GM18870 (cell line): Measurements from ENCODE around the gene PDYN.

Experiments used
- ATAC-seq: cut with Tn5 transposase; IDR thresholded peaks from one replicate; pipeline ENCODE4 v1.9.1; 2021; ENCODE audit warnings: moderate library complexity; ENCODE audit not compliant: unreplicated experiment

Gene PDYN

DNA sequence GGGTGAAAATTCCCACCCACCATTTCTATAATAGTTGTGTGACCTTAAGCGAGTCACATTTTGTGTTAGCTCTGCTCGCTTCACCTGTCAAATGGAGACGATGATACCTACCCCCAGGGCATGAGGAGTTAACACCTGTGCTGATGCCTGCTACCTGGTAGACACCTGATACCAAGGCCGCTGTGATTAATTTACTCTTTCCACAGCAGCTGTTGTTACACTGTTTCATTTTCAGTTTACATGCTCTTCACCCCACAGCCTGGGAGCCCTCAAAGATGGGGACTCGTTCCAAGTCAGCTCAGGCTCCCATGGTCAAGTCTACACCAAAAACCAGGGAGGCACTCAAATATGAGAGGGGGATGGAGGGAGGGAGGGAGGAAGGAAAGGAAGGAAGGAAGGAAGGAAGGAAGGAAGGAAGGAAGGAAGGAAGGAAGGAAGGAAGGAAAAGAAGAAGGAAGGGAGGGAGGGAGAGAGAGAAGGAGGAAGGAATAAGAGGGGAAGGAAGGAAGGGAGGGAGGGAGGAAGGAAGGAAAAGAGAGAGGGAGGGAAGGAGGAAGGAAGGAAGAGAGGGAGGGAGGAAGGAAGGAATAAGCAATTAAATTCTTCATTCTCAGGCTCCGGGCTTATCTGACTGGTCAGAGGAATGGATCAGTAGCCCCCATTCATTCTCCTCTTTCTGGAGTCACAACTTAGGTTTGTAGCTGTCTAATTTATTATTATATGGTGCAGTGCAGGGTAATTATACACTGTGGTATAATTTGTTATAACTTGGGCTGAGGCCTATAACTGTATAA is 40.9 kb downstream of the PDYN start:
- no peak for ATAC-seq

- ATAC-seq: no peak
These were observed 42.3 kb downstream of the PDYN start for GRCh38 chr20:1951436-1952115.

GRCh38 chr20:1950836-1951235 is 43.0 kb downstream of the PDYN start:
- ATAC-seq: no peak

- no peak for ATAC-seq
These were observed 44.3 kb downstream of the PDYN start for GRCh38 chr20:1949347-1950100.

DNA sequence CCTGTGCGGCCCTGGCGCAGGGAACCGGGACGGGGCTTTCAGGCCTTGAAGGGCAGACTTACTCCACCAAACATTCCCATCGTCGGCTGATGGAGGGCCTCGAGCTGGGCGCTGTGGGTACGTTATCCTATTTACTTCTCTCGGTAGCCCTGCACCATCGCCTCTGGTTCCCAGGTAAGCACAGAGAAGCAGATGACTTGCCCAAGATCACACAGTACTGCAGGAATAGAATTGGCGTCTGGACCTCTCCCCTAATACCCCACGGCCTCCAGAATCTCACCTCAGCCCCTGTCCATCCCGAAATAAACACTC is 46.4 kb downstream of the PDYN start:
- no peak for ATAC-seq

DNA sequence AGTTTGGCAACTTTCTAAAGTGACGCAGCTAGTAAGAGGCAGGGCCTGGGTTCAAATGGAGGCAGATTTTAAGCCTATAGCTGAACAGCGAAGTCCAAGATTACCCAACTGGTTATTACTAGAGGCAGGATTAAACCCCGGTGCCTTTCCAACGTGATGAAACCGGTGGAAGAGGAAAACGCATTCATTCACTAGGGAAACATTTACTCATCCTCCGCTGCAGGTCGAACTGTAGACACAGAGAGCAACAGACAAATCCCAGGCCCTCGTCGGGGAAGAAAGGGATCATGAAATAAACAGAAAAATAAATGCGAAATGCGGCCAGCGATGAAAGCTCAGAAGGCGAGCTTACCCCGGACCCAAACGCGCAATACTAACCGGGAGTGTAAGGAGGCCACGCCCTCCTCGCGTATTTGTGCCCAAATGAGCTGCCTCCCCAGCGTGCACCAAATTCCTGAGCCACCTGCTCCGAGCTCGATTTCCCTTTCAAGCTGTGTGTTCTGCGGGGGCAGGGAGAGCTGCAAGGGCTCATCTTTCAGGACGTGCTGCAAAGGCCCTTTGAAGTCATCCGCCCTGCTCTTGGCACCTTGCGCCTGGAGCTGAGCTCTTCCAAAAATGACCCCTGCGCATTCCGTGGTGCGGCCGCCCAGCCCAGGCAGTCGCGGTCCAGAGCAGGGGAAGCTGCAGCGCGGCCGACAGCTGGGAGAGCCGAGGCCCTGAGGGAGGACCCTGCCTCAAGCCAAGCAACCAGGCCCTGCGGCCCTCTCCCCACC is 46.9 kb downstream of the PDYN start:
- ATAC-seq: no peak

- ATAC-seq: no peak
These were observed 47.5 kb downstream of the PDYN start for GRCh38 chr20:1946442-1946761.

GRCh38 chr20:1945660-1946059 is 48.2 kb downstream of the PDYN start:
- ATAC-seq: no peak

GRCh38 chr20:1945134-1945618 is 48.7 kb downstream of the PDYN start:
- no peak for ATAC-seq

- ATAC-seq: no peak
These were observed 49.3 kb downstream of the PDYN start for GRCh38 chr20:1944345-1945091.

DNA sequence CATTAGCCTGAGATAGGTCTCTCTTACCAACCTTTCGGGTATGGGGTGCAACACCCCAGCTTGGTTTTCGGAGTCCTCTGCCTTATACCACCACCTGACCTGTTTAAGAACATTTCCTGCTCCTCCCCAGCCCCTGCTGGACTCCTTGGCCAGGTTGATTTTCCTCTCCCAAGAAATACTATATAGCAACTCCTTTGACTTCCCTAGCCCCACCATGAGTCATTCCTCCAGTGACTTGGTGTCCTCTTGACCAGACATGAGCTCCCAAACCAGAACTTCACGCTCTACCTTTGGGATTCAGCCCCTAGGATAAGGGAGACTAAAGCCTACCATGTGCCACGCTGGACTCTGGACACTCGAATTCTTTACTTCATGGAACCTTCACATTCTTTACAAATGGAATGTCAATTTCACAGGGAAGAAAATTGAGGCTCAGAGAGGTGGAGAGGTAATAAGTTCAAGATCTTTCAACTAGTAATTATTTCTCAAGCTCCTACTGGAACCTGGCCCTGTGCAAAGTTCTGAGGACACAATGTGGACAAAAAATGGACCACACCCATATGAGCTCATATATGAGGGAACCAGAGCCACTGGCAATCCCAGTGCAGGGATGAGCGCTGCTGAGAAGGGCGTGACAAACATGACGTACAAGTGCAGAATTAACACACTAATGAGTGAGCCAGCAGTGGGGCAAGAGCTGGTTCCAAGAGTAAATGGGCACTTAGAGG is 50.4 kb downstream of the PDYN start:
- ATAC-seq: no peak

- no peak for ATAC-seq
These were observed 51.2 kb downstream of the PDYN start for GRCh38 chr20:1942486-1943274.

GRCh38 chr20:1942061-1942460 is 51.8 kb downstream of the PDYN start:
- ATAC-seq: no peak

DNA sequence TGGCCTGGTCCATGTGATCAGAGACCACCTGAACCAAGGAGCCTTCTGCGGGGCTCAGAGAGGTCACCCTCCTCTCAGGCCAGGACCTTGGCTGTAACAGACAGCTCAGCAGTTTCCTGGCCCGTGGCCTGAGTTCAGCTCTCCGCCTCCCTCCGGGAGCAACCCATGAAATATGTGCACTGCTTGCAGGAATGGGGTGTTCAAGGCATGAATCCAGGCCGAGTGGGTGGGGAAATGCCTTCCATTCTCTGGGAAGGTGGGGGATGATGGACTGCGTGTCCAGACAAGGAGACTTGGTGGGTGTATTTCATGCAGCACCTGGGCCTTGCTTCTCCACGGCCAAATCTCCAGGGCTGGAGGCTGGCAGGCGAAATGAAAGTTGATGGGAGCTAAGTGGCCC is 52.6 kb downstream of the PDYN start:
- ATAC-seq: no peak

- no peak for ATAC-seq
These were observed 53.3 kb downstream of the PDYN start for GRCh38 chr20:1940581-1940980.

DNA sequence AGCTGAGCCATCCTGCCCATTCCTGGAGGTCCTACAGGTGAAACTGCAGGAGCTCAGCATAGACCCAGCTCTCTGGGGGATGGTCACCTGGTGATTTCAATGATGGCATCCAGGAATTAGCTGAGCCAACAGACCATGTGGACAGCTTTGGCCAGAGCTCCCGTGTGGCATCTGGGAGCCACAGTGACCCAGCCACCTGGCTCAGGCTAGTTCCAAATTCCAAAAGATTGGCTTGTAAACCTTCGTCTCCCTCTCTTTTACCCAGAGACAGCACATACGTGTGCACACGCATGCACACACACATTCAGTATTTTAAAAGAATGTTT is 54.6 kb downstream of the PDYN start:
- no peak for ATAC-seq

DNA sequence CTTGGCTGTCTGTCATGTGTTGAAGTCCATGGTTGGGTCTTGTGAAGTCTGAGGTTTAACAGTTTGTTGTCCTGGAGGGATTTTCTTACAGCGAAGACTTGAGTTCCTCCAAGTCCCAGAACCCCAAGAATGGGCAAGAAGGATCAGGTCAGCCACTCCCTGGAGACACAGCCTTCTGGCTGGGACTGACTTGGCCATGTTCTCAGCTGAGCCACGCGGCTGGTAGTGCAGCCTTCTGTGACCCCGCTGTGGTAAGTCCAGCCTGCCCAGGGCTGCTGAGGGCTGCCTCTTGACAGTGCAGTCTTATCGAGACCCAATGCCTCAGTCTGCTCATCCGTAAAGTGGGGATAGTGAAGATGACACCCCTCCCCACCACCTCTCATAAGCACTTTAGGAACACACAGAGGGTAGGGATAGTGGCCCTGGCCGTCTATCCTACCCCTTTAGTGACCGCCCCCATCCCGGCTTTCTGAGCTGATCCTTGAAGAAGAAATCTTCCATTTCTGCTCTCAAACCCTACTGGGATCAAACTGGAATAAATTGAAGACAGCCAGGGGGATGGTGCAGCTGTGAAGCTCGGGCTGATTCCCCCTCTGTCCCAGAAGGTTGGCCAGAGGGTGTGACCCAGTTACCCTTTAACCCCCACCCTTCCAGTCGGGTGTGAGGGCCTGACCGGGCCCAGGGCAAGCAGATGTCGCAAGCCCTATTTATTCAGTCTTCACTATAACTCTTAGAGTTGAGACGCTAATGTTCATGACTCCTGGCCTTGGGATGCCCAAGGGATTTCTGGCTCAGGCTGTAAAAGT is 55.2 kb downstream of the PDYN start:
- ATAC-seq: no peak

GRCh38 chr20:1937316-1937976 is 56.4 kb downstream of the PDYN start:
- no peak for ATAC-seq
